Amygdala (tissue), 56 donors: Measurements from ENCODE around the gene HNF4A.

Experiments
- DNase-seq, 56 donors: peaks; one replicate each; lab custom pipeline; 2025; lab: John Stamatoyannopoulos, UW

HNF4A gene

GRCh38 chr20:44419131-44419844 is 63.8 kb downstream of the HNF4A start:
- no peak for DNase-seq

- no peak for DNase-seq
These were observed 65.0 kb downstream of the HNF4A start for GRCh38 chr20:44420497-44420896.

GRCh38 chr20:44422083-44422482 is 66.6 kb downstream of the HNF4A start:
- DNase-seq = no peak

GRCh38 chr20:44423480-44423879 is 68.0 kb downstream of the HNF4A start:
- no peak for DNase-seq

- no peak for DNase-seq
These were observed 68.6 kb downstream of the HNF4A start for GRCh38 chr20:44424039-44424495.

- no peak for DNase-seq
These were observed 70.4 kb downstream of the HNF4A start for GRCh38 chr20:44425923-44426322.

- no peak for DNase-seq
These were observed 71.6 kb downstream of the HNF4A start for GRCh38 chr20:44426879-44427790.

GRCh38 chr20:44427804-44428173 is 72.3 kb downstream of the HNF4A start:
- no peak for DNase-seq

GRCh38 chr20:44428174-44429016 is 72.9 kb downstream of the HNF4A start:
- no peak for DNase-seq

GRCh38 chr20:44429017-44429339 is 73.5 kb downstream of the HNF4A start:
- DNase-seq = no peak

- no peak for DNase-seq
These were observed 74.1 kb downstream of the HNF4A start for GRCh38 chr20:44429419-44430269.

- no peak for DNase-seq
These were observed 75.0 kb downstream of the HNF4A start for GRCh38 chr20:44430270-44431065.

- no peak for DNase-seq
These were observed 75.6 kb downstream of the HNF4A start for GRCh38 chr20:44431118-44431501.

GRCh38 chr20:44431502-44432234 is 76.2 kb downstream of the HNF4A start:
- no peak for DNase-seq

- no peak for DNase-seq
These were observed 77.4 kb downstream of the HNF4A start for GRCh38 chr20:44432618-44433577.

GRCh38 chr20:44433751-44434538 is 78.4 kb downstream of the HNF4A start:
- DNase-seq = no peak
